H1 (cell line): ENCODE measurements around the gene KRTAP10-7. TPM values are rescaled to one million over a fixed set of nuclear protein-coding genes. Genes with fewer than 3 reads are reported as not detected.

ENCODE experiments used
- CTCF ChIA-PET: fragments of 300-600 bp; sonication (Branson Sonifier 250); formaldehyde crosslinking; loops from one replicate; lab custom pipeline; 2021; ENCODE audit not compliant: partially characterized antibody; lab: Charles Lee
- POLR2A ChIA-PET: fragments of 300-600 bp; sonication (Branson Sonifier 250); formaldehyde crosslinking; loops from one replicate; lab custom pipeline; 2021; ENCODE audit warnings: inconsistent platforms; ENCODE audit not compliant: partially characterized antibody; lab: Charles Lee
- DNase-seq, 2 experiments: peaks; one replicate each; pipeline versions ENCODE4 v3.0.0 to v3.0.0-alpha.2; 2010 to 2022; ENCODE audit warnings: low spot score in 2 of 2, low read depth in 1 of 2, mixed read lengths in 1 of 2
- FAIRE-seq: peaks from 2 replicates; lab custom pipeline; 2011; peaks lifted over from hg19 to GRCh38; lab: Jason Lieb, UNC
- H2AFZ ChIP-seq: 2 replicates; pipeline ENCODE4 v1.8.1; 2012; ENCODE audit warnings: low read length, inconsistent platforms
- H2AK5ac ChIP-seq: 2 replicates; pipeline ENCODE4 v1.6.1; 2013; ENCODE audit warnings: low read depth, low read length
- H2BK120ac ChIP-seq: replicated peaks from 2 replicates; pipeline ENCODE3; 2013; ENCODE audit warnings: low read depth, low read length, inconsistent platforms
- H2BK12ac ChIP-seq: 2 replicates; pipeline ENCODE4 v1.6.1; 2013; ENCODE audit warnings: low read depth, low read length
- H2BK15ac ChIP-seq: 2 replicates; pipeline ENCODE4 v1.6.1; 2013; ENCODE audit warnings: low read length
- H2BK20ac ChIP-seq: 2 replicates; pipeline ENCODE4 v1.6.1; 2013; ENCODE audit warnings: low read length
- H2BK5ac ChIP-seq: 2 replicates; pipeline ENCODE4 v1.6.1; 2013; ENCODE audit warnings: low read depth, low read length
- H3K14ac ChIP-seq: 2 replicates; pipeline ENCODE4 v1.6.1; 2013; ENCODE audit warnings: inconsistent platforms; ENCODE audit not compliant: insufficient read length
- H3K18ac ChIP-seq: 2 replicates; pipeline ENCODE4 v1.6.1; 2013; ENCODE audit warnings: low read length; ENCODE audit errors: extremely low read depth
- H3K23ac ChIP-seq: 2 replicates; pipeline ENCODE4 v1.6.1; 2013; ENCODE audit warnings: inconsistent platforms; ENCODE audit not compliant: insufficient read length
- H3K23me2 ChIP-seq: 2 replicates; pipeline ENCODE4 v1.6.1; 2013; ENCODE audit warnings: low read depth, low read length
- H3K27ac ChIP-seq: 2 replicates; pipeline ENCODE4 v1.6.1; 2011; ENCODE audit warnings: low read depth, low read length, inconsistent platforms
- H3K27me3 ChIP-seq, 4 experiments: replicated peaks in 1 of 4; 1 replicate in 1 of 4; 2 replicates in 3 of 4; pipeline versions ENCODE4 v1.6.1 to v1.8.1; 2011 to 2013; ENCODE audit warnings: low read length in 3 of 4, mild to moderate bottlenecking in 3 of 4, inconsistent platforms in 2 of 4, mixed read lengths in 2 of 4, moderate library complexity in 1 of 4; ENCODE audit not compliant: control insufficient read depth in 3 of 4, insufficient read depth in 3 of 4; ENCODE audit errors: extremely low read depth in 1 of 4
- H3K36me3 ChIP-seq, 4 experiments: 2 replicates each; pipeline versions ENCODE4 v1.6.1 to v1.8.1; 2011 to 2013; ENCODE audit warnings: mild to moderate bottlenecking in 4 of 4, low read length in 3 of 4, moderate library complexity in 2 of 4, control low read depth in 1 of 4, inconsistent platforms in 1 of 4; ENCODE audit not compliant: insufficient read depth in 4 of 4, control insufficient read depth in 2 of 4
- H3K4ac ChIP-seq: replicated peaks from 2 replicates; pipeline ENCODE3; 2013; ENCODE audit warnings: low read length, low read depth, mixed read lengths, inconsistent platforms; ENCODE audit not compliant: insufficient read length
- H3K4me1 ChIP-seq, 4 experiments: replicated peaks in 1 of 4; 1 replicate in 1 of 4; 2 replicates in 3 of 4; pipeline versions ENCODE4 v1.6.1 to v1.8.1; 2011 to 2013; ENCODE audit warnings: low read length in 3 of 4, inconsistent platforms in 2 of 4, mixed read lengths in 1 of 4; ENCODE audit not compliant: insufficient read depth in 4 of 4, control insufficient read depth in 3 of 4
- H3K4me2 ChIP-seq, 2 experiments: 2 replicates each; pipeline versions ENCODE4 v1.6.1 to v1.8.1; 2011 to 2013; ENCODE audit warnings: low read depth in 2 of 2, low read length in 2 of 2, control low read depth in 1 of 2, inconsistent platforms in 1 of 2, mild to moderate bottlenecking in 1 of 2; ENCODE audit not compliant: insufficient read depth in 1 of 2
- H3K4me3 ChIP-seq, 4 experiments: fragments of 200-600, 300-600 bp in 1 of 4; sonication (generic), shearing (Covaris generic), sonication (Bioruptor Twin) in 1 of 4; 2 replicates each; pipeline versions ENCODE4 v1.5.1 to v1.8.1; 2011 to 2016; ENCODE audit warnings: low read length in 4 of 4, low read depth in 3 of 4, control low read depth in 2 of 4, inconsistent platforms in 2 of 4, mild to moderate bottlenecking in 2 of 4, mixed read lengths in 1 of 4, moderate library complexity in 1 of 4; ENCODE audit not compliant: insufficient read depth in 2 of 4; ENCODE audit errors: extremely low read depth in 1 of 4
- H3K56ac ChIP-seq: replicated peaks from 2 replicates; pipeline ENCODE3; 2013; ENCODE audit warnings: low read depth, mild to moderate bottlenecking, mixed read lengths, low read length, inconsistent platforms; ENCODE audit not compliant: insufficient read length
- H3K79me1 ChIP-seq: 2 replicates; pipeline ENCODE4 v1.6.1; 2013; ENCODE audit warnings: low read depth, low read length, control low read depth
- H3K79me2 ChIP-seq, 2 experiments: 2 replicates each; pipeline versions ENCODE4 v1.6.1 to v1.8.1; 2012 to 2013; ENCODE audit warnings: low read length in 2 of 2, mild to moderate bottlenecking in 2 of 2, inconsistent platforms in 1 of 2; ENCODE audit not compliant: insufficient read depth in 2 of 2, control insufficient read depth in 1 of 2
- H3K9ac ChIP-seq, 4 experiments: replicated peaks in 1 of 4; 1 replicate in 1 of 4; 2 replicates in 3 of 4; pipeline versions ENCODE4 v1.6.1 to v1.8.1; 2011 to 2013; ENCODE audit warnings: low read depth in 3 of 4, low read length in 3 of 4, control low read depth in 2 of 4, mild to moderate bottlenecking in 2 of 4, moderate library complexity in 2 of 4, inconsistent platforms in 1 of 4; ENCODE audit errors: extremely low read depth in 1 of 4
- H3K9me3 ChIP-seq, 2 experiments: 2 replicates each; pipeline versions ENCODE4 v1.6.1 to v1.8.1; 2012 to 2013; ENCODE audit warnings: mild to moderate bottlenecking in 2 of 2, moderate library complexity in 2 of 2, control low read depth in 1 of 2, inconsistent platforms in 1 of 2, low read depth in 1 of 2, low read length in 1 of 2, mixed read lengths in 1 of 2; ENCODE audit not compliant: insufficient read depth in 2 of 2
- H4K20me1 ChIP-seq, 2 experiments: replicated peaks in 1 of 2; 2 replicates each; pipeline versions ENCODE3 to v1.8.1; 2011 to 2013; ENCODE audit warnings: inconsistent platforms in 2 of 2, low read length in 2 of 2, mild to moderate bottlenecking in 1 of 2; ENCODE audit not compliant: insufficient read depth in 2 of 2, control insufficient read depth in 1 of 2
- H4K5ac ChIP-seq: 2 replicates; pipeline ENCODE4 v1.6.1; 2013; ENCODE audit warnings: low read length, low read depth, mixed read lengths, inconsistent platforms; ENCODE audit not compliant: insufficient read length
- H4K8ac ChIP-seq: 2 replicates; pipeline ENCODE4 v1.8.0; 2013; ENCODE audit warnings: mild to moderate bottlenecking, moderate library complexity, low read length, inconsistent platforms; ENCODE audit not compliant: insufficient read depth; ENCODE audit errors: extremely low read depth
- H4K91ac ChIP-seq: replicated peaks from 2 replicates; pipeline ENCODE3; 2013; ENCODE audit warnings: low read length, mixed read lengths, inconsistent platforms; ENCODE audit not compliant: insufficient read length
- EP300 ChIP-seq, 2 experiments: IDR thresholded peaks; 1 replicate in 1 of 2; 2 replicates in 1 of 2; pipeline ENCODE4 v1.6.1; 2011 to 2012; ENCODE audit warnings: low read depth in 2 of 2, low read length in 2 of 2, mild to moderate bottlenecking in 2 of 2, borderline replicate concordance in 1 of 2, inconsistent platforms in 1 of 2, moderate library complexity in 1 of 2
- WGBS, 2 experiments: shearing (Covaris generic) in 1 of 2; methylation state at CpG; one replicate each; pipeline versions ENCODE4 v1.1.6 to v1.1.7; 2013 to 2015; ENCODE audit warnings: low lambda C conversion rate in 2 of 2, mixed read lengths in 2 of 2, inconsistent platforms in 1 of 2, low coverage in 1 of 2, missing lambda C conversion rate in 1 of 2; ENCODE audit not compliant: insufficient replicate concordance in 2 of 2, insufficient coverage in 1 of 2, insufficient read length in 1 of 2; ENCODE audit errors: extremely low coverage in 1 of 2, missing lambda C conversion rate in 1 of 2; 5-methylcytosine and 5-hydroxymethylcytosine counted together
- polyA plus RNA-seq, 7 experiments: library from polyadenylated mRNA; depleted of rRNA in 3 of 7; stranded (reverse) in 5 of 7; unstranded in 2 of 7; fragments of >200 nt in 5 of 7; fragments of 200-250 nt in 2 of 7; gene quantifications; 1 replicate in 5 of 7; 2 replicates in 1 of 7; 4 replicates in 1 of 7; pipeline versions ENCODE4 v1.2.1 to v1.2.3, GENCODE V29; 2011 to 2013; ENCODE audit warnings: missing spikeins in 2 of 7, mixed read lengths in 2 of 7
- total RNA-seq: library from RNA; stranded (reverse); fragmentation: NEBNext Ultra II Directional; extraction: Animal tissue kit (Norgen Biotek cat#: 25700); gene quantifications from 2 replicates; pipeline ENCODE4 v1.2.1, GENCODE V29; 2021

Gene KRTAP10-7
- total and polyA plus RNA-seq, 2 of the 8 experiments (the other 6 are each of a cell fraction or from before 2014, with no cell fraction given), result not detected

GRCh38 chr21:44564886-44565598, 35.4 kb upstream of the KRTAP10-7 start:
- H3K4me3 ChIP-seq, result no peak overlapping the region
- DNase-seq, result no peak
- no peak overlapping the region for H2AK5ac ChIP-seq
- H3K14ac ChIP-seq, result no peak overlapping the region
- no peaks in the 10 kb centered on the region for H3K79me2 ChIP-seq
- no peak overlapping the region for H3K4me2 ChIP-seq
- FAIRE-seq, result no peak
- POLR2A ChIA-PET, result no interaction called here
- H3K9me3 ChIP-seq, result no peaks in the 10 kb centered on the region
- H4K20me1 ChIP-seq, result no peaks in the 10 kb centered on the region
- no peak overlapping the region for H3K56ac ChIP-seq
- no peak overlapping the region for H2BK5ac ChIP-seq
- H4K5ac ChIP-seq, result no peak overlapping the region
- no peak overlapping the region for H3K23ac ChIP-seq
- CTCF ChIA-PET, result no interaction called here
- H2AFZ ChIP-seq, result no peak overlapping the region
- H3K79me1 ChIP-seq, result no peaks in the 10 kb centered on the region
- no peak overlapping the region for H2BK120ac ChIP-seq
- no peaks in the 10 kb centered on the region for H3K27me3 ChIP-seq
- no peak overlapping the region for H3K27ac ChIP-seq
- no peak overlapping the region for H3K9ac ChIP-seq
- WGBS, 2 experiments, result 41% methylated on average over 1 of the region's 1 CpG; no CpG with 5 or more reads in 1 of the 2 experiments
- H3K4me1 ChIP-seq, result peaks cover 0 to 3% (median 0%) of the 10 kb centered on the region in 4 experiments; a peak in 1 of 7 replicates
- H3K4ac ChIP-seq, result no peak overlapping the region
- no peak overlapping the region for H2BK15ac ChIP-seq
- no peak overlapping the region for H4K8ac ChIP-seq
- H4K91ac ChIP-seq, result no peak overlapping the region
- no peak overlapping the region for H2BK20ac ChIP-seq
- H3K18ac ChIP-seq, result no peak overlapping the region
- no peaks in the 10 kb centered on the region for H3K23me2 ChIP-seq
- no peak overlapping the region for H2BK12ac ChIP-seq
- no peaks in the 10 kb centered on the region for H3K36me3 ChIP-seq
- TF ChIP-seq EP300 (IDR thresholded peaks at IDR 0.05; ENCODE audit: borderline replicate concordance in 1 of 2, low read depth in 2 of 2, low read length in 2 of 2), result no peak
